H9 (cell line): ENCODE measurements around the gene POLR2L. TPM values are rescaled to one million over a fixed set of nuclear protein-coding genes. Genes with fewer than 3 reads are reported as not detected.

Experiments used
- DNase-seq: peaks from one replicate; pipeline ENCODE4 v3.0.0-alpha.2; 2017
- H2AFZ ChIP-seq: one replicate; pipeline ENCODE4 v1.6.1; 2013; ENCODE audit warnings: mild to moderate bottlenecking, low read length, control low read depth, moderate library complexity
- H2AK5ac ChIP-seq: 2 replicates; pipeline ENCODE4 v1.6.1; 2013; ENCODE audit warnings: low read length, control low read depth, mixed read lengths; ENCODE audit not compliant: insufficient read length
- H2BK120ac ChIP-seq: one replicate; pipeline ENCODE4 v1.6.1; 2013; ENCODE audit warnings: low read depth, mild to moderate bottlenecking, low read length, control low read depth, inconsistent platforms; ENCODE audit not compliant: poor library complexity, severe bottlenecking
- H2BK12ac ChIP-seq: 2 replicates; pipeline ENCODE4 v1.6.1; 2013; ENCODE audit warnings: low read length, control low read depth, mixed read lengths, low read depth; ENCODE audit not compliant: insufficient read length
- H2BK15ac ChIP-seq: 2 replicates; pipeline ENCODE4 v1.6.1; 2013; ENCODE audit warnings: low read depth, low read length, control low read depth
- H2BK20ac ChIP-seq: one replicate; pipeline ENCODE4 v1.6.1; 2013; ENCODE audit warnings: low read depth, mild to moderate bottlenecking, low read length, control low read depth, inconsistent platforms; ENCODE audit not compliant: poor library complexity, severe bottlenecking
- H2BK5ac ChIP-seq: 2 replicates; pipeline ENCODE4 v1.6.1; 2013; ENCODE audit warnings: low read length, control low read depth, mixed read lengths; ENCODE audit not compliant: insufficient read length
- H3K14ac ChIP-seq: 2 replicates; pipeline ENCODE4 v1.6.1; 2013; ENCODE audit warnings: low read length, control low read depth; ENCODE audit not compliant: insufficient read depth
- H3K18ac ChIP-seq: 2 replicates; pipeline ENCODE4 v1.6.1; 2013; ENCODE audit warnings: low read depth, mild to moderate bottlenecking, mixed read lengths, low read length, control low read depth; ENCODE audit not compliant: insufficient read length
- H3K23ac ChIP-seq: 2 replicates; pipeline ENCODE4 v1.6.1; 2013; ENCODE audit warnings: low read length, control low read depth, mixed read lengths, low read depth; ENCODE audit not compliant: insufficient read length
- H3K23me2 ChIP-seq: 2 replicates; pipeline ENCODE4 v1.6.1; 2013; ENCODE audit warnings: low read depth, mild to moderate bottlenecking, mixed read lengths, low read length, control low read depth; ENCODE audit not compliant: insufficient read length, poor library complexity, severe bottlenecking
- H3K27ac ChIP-seq: 2 replicates; pipeline ENCODE4 v1.5.1; 2013; ENCODE audit warnings: low read length, control low read depth, mixed read lengths, low read depth; ENCODE audit not compliant: insufficient read length
- H3K27me3 ChIP-seq: 2 replicates; pipeline ENCODE4 v1.6.1; 2013; ENCODE audit warnings: low read length, control low read depth, inconsistent platforms; ENCODE audit not compliant: insufficient read depth
- H3K4ac ChIP-seq: 2 replicates; pipeline ENCODE4 v1.6.1; 2013; ENCODE audit warnings: low read depth, mild to moderate bottlenecking, control low read depth, inconsistent platforms, low read length, moderate library complexity
- H3K4me1 ChIP-seq: 2 replicates; pipeline ENCODE4 v1.6.1; 2013; ENCODE audit warnings: low read length, control low read depth, inconsistent platforms; ENCODE audit not compliant: insufficient read depth
- H3K4me2 ChIP-seq: 2 replicates; pipeline ENCODE4 v1.6.1; 2013; ENCODE audit warnings: low read length, control low read depth, mixed read lengths; ENCODE audit not compliant: insufficient read length, insufficient read depth
- H3K56ac ChIP-seq: 2 replicates; pipeline ENCODE4 v1.6.1; 2013; ENCODE audit warnings: low read depth, mild to moderate bottlenecking, mixed read lengths, low read length, control low read depth; ENCODE audit not compliant: insufficient read length
- H3K79me1 ChIP-seq: 2 replicates; pipeline ENCODE4 v1.6.1; 2013; ENCODE audit warnings: low read depth, mild to moderate bottlenecking, moderate library complexity, low read length, control low read depth, inconsistent platforms; ENCODE audit not compliant: insufficient read depth, poor library complexity, severe bottlenecking
- H3K79me2 ChIP-seq: 2 replicates; pipeline ENCODE4 v1.6.1; 2013; ENCODE audit warnings: low read length, control low read depth, inconsistent platforms; ENCODE audit not compliant: insufficient read depth
- H3K9ac ChIP-seq: 2 replicates; pipeline ENCODE4 v1.6.1; 2013; ENCODE audit warnings: low read length, control low read depth, mixed read lengths; ENCODE audit not compliant: insufficient read length; ENCODE audit errors: extremely low read depth
- H3K9me3 ChIP-seq: one replicate; pipeline ENCODE4 v1.6.1; 2013; ENCODE audit warnings: low read depth, low read length, inconsistent platforms; ENCODE audit not compliant: control insufficient read depth
- H3T11ph ChIP-seq: one replicate; pipeline ENCODE4 v1.6.1; 2013; ENCODE audit warnings: mild to moderate bottlenecking, low read length, control low read depth, inconsistent platforms
- H4K20me1 ChIP-seq: one replicate; pipeline ENCODE4 v1.6.1; 2013; ENCODE audit not compliant: control insufficient read depth, insufficient read length, insufficient read depth
- H4K5ac ChIP-seq: 2 replicates; pipeline ENCODE4 v1.6.1; 2013; ENCODE audit warnings: low read depth, mild to moderate bottlenecking, mixed read lengths, low read length, control low read depth; ENCODE audit not compliant: insufficient read length
- H4K8ac ChIP-seq: replicated peaks from 2 replicates; pipeline ENCODE4 v1.6.1; 2013; ENCODE audit warnings: low read length, control low read depth, mixed read lengths, low read depth; ENCODE audit not compliant: insufficient read length
- H4K91ac ChIP-seq: 2 replicates; pipeline ENCODE4 v1.6.1; 2013; ENCODE audit warnings: low read depth, mild to moderate bottlenecking, moderate library complexity, mixed read lengths, low read length, control low read depth; ENCODE audit not compliant: insufficient read length
- H3K27ac Mint-ChIP-seq, 3 experiments: 2 replicates in 2 of 3; 3 replicates in 1 of 3; pipeline ENCODE4 v1.8.0; 2020 to 2021; ENCODE audit warnings: mixed read lengths in 3 of 3, mild to moderate bottlenecking in 1 of 3, moderate library complexity in 1 of 3
- H3K27me3 Mint-ChIP-seq: 2 replicates; pipeline ENCODE4 v1.8.0; 2021; ENCODE audit warnings: low read depth, mild to moderate bottlenecking, moderate library complexity, mixed read lengths
- H3K36me3 Mint-ChIP-seq, 3 experiments: 2 replicates in 2 of 3; 3 replicates in 1 of 3; pipeline ENCODE4 v1.8.0; 2020 to 2021; ENCODE audit warnings: low read depth in 3 of 3, mixed read lengths in 3 of 3; ENCODE audit not compliant: insufficient read depth in 1 of 3
- H3K4me1 Mint-ChIP-seq, 2 experiments: 2 replicates each; pipeline ENCODE4 v1.8.0; 2020; ENCODE audit warnings: mixed read lengths in 2 of 2
- H3K4me3 Mint-ChIP-seq, 2 experiments: 2 replicates in 1 of 2; 3 replicates in 1 of 2; pipeline ENCODE4 v1.8.0; 2020 to 2021; ENCODE audit warnings: mild to moderate bottlenecking in 2 of 2, mixed read lengths in 2 of 2, moderate library complexity in 1 of 2
- H3K9me3 Mint-ChIP-seq, 2 experiments: 2 replicates in 1 of 2; 3 replicates in 1 of 2; pipeline ENCODE4 v1.8.0; 2020; ENCODE audit warnings: mild to moderate bottlenecking in 2 of 2, mixed read lengths in 2 of 2, moderate library complexity in 1 of 2
- WGBS: extraction: QIAGEN DNeasy Blood & Tissue Kit; methylation state at CpG from one replicate; pipeline ENCODE4 v1.1.7; 2013; ENCODE audit warnings: missing lambda C conversion rate, low lambda C conversion rate, mixed read lengths; ENCODE audit not compliant: insufficient read length; ENCODE audit errors: extremely low coverage; 5-methylcytosine and 5-hydroxymethylcytosine counted together
- total RNA-seq: library from RNA; stranded (reverse); gene quantifications from 2 replicates; pipeline ENCODE4 v1.2.1, GENCODE V29; 2021
- TF ChIP-seq, protein P1 (sequence below): fragments of 200-600 bp; sonication (generic); conservative IDR thresholded peaks from 3 replicates; pipeline ENCODE4 v1.8.0; 2021; ENCODE audit warnings: antibody characterized with exemption, mild to moderate bottlenecking

Gene POLR2L
- total RNA-seq, 1 experiment from 2014 or later: 135 TPM

DNA sequence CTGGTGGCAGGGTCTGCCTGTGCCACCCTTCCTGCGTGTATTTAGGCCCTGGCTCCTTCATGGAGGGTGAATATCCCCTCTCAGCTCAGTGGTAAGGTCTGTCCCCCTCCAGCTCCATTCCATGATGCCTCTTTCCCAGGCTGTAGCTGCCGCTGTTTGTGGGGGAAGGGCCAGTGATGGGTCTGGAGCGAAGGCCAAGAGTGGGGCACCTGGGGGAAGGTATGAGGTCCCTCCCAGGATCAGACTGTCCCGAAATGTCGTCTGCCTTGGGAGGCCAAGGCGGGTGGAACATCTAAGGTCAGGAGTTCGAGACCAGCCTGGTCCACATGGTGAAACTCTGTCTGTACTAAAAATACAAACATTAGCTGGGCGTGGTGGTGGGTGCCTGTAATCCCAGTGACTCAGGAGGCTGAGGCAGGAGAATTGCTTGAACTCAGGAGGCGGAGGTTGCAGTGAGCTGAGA, 8.4 kb downstream of the POLR2L start:
- TF ChIP-seq, protein P1, sequence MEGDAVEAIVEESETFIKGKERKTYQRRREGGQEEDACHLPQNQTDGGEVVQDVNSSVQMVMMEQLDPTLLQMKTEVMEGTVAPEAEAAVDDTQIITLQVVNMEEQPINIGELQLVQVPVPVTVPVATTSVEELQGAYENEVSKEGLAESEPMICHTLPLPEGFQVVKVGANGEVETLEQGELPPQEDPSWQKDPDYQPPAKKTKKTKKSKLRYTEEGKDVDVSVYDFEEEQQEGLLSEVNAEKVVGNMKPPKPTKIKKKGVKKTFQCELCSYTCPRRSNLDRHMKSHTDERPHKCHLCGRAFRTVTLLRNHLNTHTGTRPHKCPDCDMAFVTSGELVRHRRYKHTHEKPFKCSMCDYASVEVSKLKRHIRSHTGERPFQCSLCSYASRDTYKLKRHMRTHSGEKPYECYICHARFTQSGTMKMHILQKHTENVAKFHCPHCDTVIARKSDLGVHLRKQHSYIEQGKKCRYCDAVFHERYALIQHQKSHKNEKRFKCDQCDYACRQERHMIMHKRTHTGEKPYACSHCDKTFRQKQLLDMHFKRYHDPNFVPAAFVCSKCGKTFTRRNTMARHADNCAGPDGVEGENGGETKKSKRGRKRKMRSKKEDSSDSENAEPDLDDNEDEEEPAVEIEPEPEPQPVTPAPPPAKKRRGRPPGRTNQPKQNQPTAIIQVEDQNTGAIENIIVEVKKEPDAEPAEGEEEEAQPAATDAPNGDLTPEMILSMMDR: no peak
- H3K27me3 ChIP-seq: peaks cover 9% of the 10 kb centered on the region; the same call in 1 of the 2 replicates
- Mint-ChIP-seq H3K4me1 (peaks cover 23 to 37% of the 10 kb centered on the region in 2 experiments), H3K4me3 (peak overlapping the region; percentile 65 to 79), H3K36me3 (peaks cover 8 to 31% (median 22%) of the 10 kb centered on the region in 3 experiments; a peak in 6 of 7 replicates), H3K27ac (no peak overlapping the region), H3K9me3 (no peaks in the 10 kb centered on the region), H3K27me3 (peaks cover 22% of the 10 kb centered on the region)
- no peak overlapping the region for H4K5ac ChIP-seq
- H3K23ac ChIP-seq: no peak overlapping the region
- H2BK15ac ChIP-seq: no peak overlapping the region
- H2BK12ac ChIP-seq: no peak overlapping the region
- H2AFZ ChIP-seq: no peak overlapping the region
- H3K79me2 ChIP-seq: no peaks in the 10 kb centered on the region
- H3K18ac ChIP-seq: no peak overlapping the region
- no peak overlapping the region for H3K4ac ChIP-seq
- no peak overlapping the region for H3K27ac ChIP-seq
- H3T11ph ChIP-seq: no peak overlapping the region
- H3K4me1 ChIP-seq: no peaks in the 10 kb centered on the region; the same call in 1 of the 2 replicates
- peak overlapping the region; percentile 57 for H3K4me2 ChIP-seq
- H4K91ac ChIP-seq: no peak overlapping the region
- H3K79me1 ChIP-seq: no peaks in the 10 kb centered on the region
- no peaks in the 10 kb centered on the region for H4K20me1 ChIP-seq
- peaks cover 25% of the 10 kb centered on the region for H3K23me2 ChIP-seq
- no peak overlapping the region for H3K56ac ChIP-seq
- no peak overlapping the region for H3K14ac ChIP-seq
- no peak overlapping the region for H2BK120ac ChIP-seq
- no peaks in the 10 kb centered on the region for H3K9me3 ChIP-seq
- no peak overlapping the region for H2BK5ac ChIP-seq
- H2AK5ac ChIP-seq: no peak overlapping the region
- DNase-seq: no peak
- no peak overlapping the region for H3K9ac ChIP-seq
- no CpG with 5 or more reads among the region's 9 CpGs for WGBS
- no peak overlapping the region for H4K8ac ChIP-seq
- H2BK20ac ChIP-seq: no peak overlapping the region
